GM12873 (cell line): ENCODE results near the gene TTC33.

ENCODE experiments used
- CTCF ChIP-seq: IDR thresholded peaks from 2 replicates; pipeline ENCODE4 v1.5.1; 2012; ENCODE audit warnings: low read depth, mild to moderate bottlenecking, moderate library complexity, low read length, control low read depth; ENCODE audit not compliant: insufficient read depth; ENCODE audit errors: missing control alignments

Gene TTC33

DNA sequence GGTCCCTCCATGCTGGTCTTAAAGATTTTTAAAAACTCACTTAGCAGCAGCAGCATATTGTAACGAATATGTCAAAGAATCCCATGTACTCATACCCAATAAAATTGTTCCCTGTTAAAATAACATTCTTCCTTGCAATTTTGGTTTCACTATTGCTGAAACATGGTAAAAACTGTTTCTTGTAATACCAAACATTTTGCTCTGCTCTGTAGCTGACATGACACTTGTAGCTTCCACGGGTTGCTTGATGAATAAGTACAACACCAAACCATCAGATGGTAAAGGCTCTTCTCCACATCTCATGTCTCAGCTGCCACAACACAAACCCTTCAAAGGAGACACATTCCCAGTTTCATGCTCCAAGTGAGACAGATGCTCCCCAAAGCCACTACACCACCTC lies 256.8 kb downstream of the TTC33 start:
- TF ChIP-seq CTCF: no peak

- TF ChIP-seq CTCF: no peak
Measured at GRCh38 chr5:40497573-40497972, 258.2 kb downstream of the TTC33 start.

DNA sequence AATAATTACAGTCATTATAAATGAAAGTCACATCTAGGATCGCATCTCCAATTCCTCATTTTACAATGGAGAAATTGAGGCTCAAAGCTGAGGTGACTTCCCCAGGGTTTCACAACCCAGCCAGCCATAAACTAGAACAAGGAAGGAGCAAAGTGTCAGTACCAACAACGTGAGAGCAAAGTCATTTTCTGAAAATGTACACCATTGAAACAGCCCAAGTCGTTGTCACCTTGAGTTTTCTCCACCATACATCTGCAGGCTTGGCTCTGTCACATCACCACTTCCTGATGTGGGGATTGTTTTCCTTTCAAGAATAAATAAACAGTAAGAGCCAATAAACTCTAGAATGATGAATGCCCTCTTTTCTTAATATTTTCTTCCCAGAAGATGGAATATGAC lies 260.5 kb downstream of the TTC33 start:
- no peak for TF ChIP-seq CTCF

DNA sequence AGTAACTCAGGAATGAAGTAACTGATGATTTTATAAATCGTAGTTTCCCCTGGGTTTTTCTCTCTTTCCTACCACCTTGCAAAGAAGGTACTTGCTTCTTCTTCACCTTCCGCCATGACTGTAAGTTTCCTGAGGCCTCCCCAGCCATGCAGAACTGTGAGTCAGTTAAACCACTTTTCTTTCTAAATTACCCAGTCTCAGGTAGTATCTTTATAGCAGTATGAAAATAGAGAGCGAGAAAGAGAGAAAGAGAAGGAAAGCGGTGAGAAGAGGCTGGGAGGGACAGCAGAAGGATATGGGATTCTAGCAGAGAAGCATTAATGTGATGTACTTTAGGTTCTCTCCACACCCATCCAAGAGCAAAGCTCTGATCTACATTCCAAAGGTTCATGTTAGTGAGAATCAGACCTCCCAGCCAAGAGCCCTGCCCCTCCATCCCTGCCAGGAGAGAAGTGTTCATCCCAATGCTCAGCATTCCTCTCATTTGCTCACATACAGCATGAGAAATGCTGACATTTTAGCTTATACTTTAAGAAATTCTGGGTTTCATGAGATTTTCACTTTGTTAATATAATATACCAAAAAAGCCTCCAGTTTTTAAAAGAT lies 261.0 kb downstream of the TTC33 start:
- TF ChIP-seq CTCF: no peak

GRCh38 chr5:40492056-40492455 lies 263.7 kb downstream of the TTC33 start:
- no peak for TF ChIP-seq CTCF

- TF ChIP-seq CTCF: no peak
Measured at GRCh38 chr5:40491644-40492043, 264.1 kb downstream of the TTC33 start.

DNA sequence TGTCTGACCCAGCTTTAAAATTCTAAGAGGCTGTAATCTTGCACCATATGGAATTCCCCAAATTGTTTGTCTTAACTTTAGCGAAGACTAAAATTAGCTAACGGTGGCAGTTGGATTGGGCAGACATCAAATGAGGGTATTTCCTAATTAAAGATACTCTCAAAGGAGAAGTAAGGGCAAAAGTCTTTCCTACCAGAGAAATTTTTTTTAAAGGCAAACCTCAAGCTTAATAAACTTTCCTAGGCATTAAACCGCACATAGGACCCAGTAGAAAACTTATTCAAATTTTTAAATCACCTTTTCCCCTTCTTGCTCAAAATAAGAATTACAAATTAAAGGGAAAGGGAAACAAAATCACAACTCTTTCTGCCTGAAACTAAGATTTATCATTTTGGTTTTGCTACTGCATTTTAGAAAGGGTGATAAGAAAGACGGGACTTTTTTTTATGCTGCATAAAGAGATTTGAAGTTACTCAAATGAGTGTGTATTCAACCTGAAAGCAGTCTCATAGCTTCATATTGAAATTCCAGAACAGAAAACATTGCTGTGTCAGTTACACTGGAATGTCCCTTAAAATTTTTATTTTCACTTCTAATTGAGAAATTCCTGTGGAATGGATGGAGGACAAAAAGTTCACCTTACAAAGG lies 265.2 kb downstream of the TTC33 start:
- TF ChIP-seq CTCF: no peak
